Natural killer cell treated with Interleukin-12 subunit alpha and Interleukin-12 subunit beta and Interleukin-15 and Interleukin-18, amount 100 ng/mL, for 72 hours (primary cell): ENCODE measurements around the gene RHOT2. TPM values are rescaled to one million over a fixed set of nuclear protein-coding genes. Genes with fewer than 3 reads are reported as not detected.
A peak's percentile ranks its signal among the peaks of the same experiment; 100 is the strongest.

Source experiments
- ATAC-seq, 2 donors: fragments of 150-1000 bp; cut with Tn5 transposase in 1 of 2; sonication (Bioruptor Pico), chemical (Tn5 transposase) in 1 of 2; 2 replicates each; pipeline ENCODE4 v1.10.0; 2021
- DNase-seq: peaks from one replicate; pipeline ENCODE4 v3.0.0; 2022; ENCODE audit warnings: low spot score
- H3K27ac Mint-ChIP-seq, 2 donors: 1 replicate in 1 of 2; 2 replicates in 1 of 2; pipeline ENCODE4 v1.8.0; 2022; ENCODE audit warnings: mixed read lengths in 2 of 2, mild to moderate bottlenecking in 1 of 2, moderate library complexity in 1 of 2
- H3K27me3 Mint-ChIP-seq, 2 donors: 1 replicate in 1 of 2; 2 replicates in 1 of 2; pipeline ENCODE4 v1.8.0; 2022; ENCODE audit warnings: mixed read lengths in 2 of 2
- H3K36me3 Mint-ChIP-seq: one replicate; pipeline ENCODE4 v1.8.0; 2022; ENCODE audit warnings: mixed read lengths
- H3K4me1 Mint-ChIP-seq, 2 donors: 1 replicate in 1 of 2; 2 replicates in 1 of 2; pipeline ENCODE4 v1.8.0; 2022; ENCODE audit warnings: low read depth in 2 of 2, mixed read lengths in 2 of 2, mild to moderate bottlenecking in 1 of 2
- H3K4me3 Mint-ChIP-seq: one replicate; pipeline ENCODE4 v1.8.0; 2022; ENCODE audit warnings: mixed read lengths
- H3K9me3 Mint-ChIP-seq: 2 replicates; pipeline ENCODE4 v1.8.0; 2022; ENCODE audit warnings: mixed read lengths
- total RNA-seq, 2 donors: library from RNA; stranded (reverse); gene quantifications; one replicate each; pipeline ENCODE4 v1.2.3, GENCODE V29; 2022

The RHOT2 gene
- total RNA-seq, 2 donors from 2014 or later = 171 to 259 TPM

- peak overlapping the region; percentile 96 to 100 for H3K27ac Mint-ChIP-seq
- H3K4me3 Mint-ChIP-seq = peak overlapping the region; percentile 85
- H3K4me1 Mint-ChIP-seq = peaks cover 6 to 7% of the 10 kb centered on the region in 2 donors
- DNase-seq (peak; percentile 86), ATAC-seq (peak; percentile 79 to 86)
- no peaks in the 10 kb centered on the region for H3K9me3 Mint-ChIP-seq
- no peaks in the 10 kb centered on the region for H3K36me3 Mint-ChIP-seq
- no peaks in the 10 kb centered on the region for H3K27me3 Mint-ChIP-seq
These were observed 30.6 kb upstream of the RHOT2 start for GRCh38 chr16:637081-638018.

- DNase-seq = no peak
- Mint-ChIP-seq H3K9me3 (no peaks in the 10 kb centered on the region), H3K36me3 (no peaks in the 10 kb centered on the region), H3K4me1 (peaks cover 6 to 7% of the 10 kb centered on the region in 2 donors), H3K27ac (no peak overlapping the region), H3K27me3 (no peaks in the 10 kb centered on the region), H3K4me3 (no peak overlapping the region)
- no peak for ATAC-seq
These were observed 29.8 kb upstream of the RHOT2 start for GRCh38 chr16:638034-638543.

DNA sequence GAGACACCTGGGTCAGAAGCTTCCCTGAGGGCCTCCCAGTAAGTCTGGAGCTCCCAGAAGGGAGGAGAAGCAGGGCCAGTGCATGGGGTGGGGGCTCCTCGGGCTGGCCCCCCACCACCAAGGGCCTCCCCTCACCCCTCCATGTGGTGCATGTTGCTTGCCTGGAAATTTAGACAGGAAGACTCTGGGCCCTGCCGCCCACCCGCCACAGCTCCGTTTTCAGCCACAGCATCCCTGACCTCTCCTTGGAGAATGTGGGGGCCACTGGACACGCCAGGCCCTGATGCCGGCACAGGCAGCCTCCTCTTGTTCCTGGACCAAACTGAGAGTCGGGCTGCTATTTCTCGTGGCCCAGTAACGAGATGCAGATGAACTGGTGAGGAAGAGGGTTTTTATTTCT lies 29.1 kb upstream of the RHOT2 start:
- DNase-seq (no peak), ATAC-seq (no peak)
- Mint-ChIP-seq H3K27me3 (no peaks in the 10 kb centered on the region), H3K9me3 (no peaks in the 10 kb centered on the region), H3K27ac (no peak overlapping the region), H3K36me3 (no peaks in the 10 kb centered on the region), H3K4me1 (peaks cover 6 to 7% of the 10 kb centered on the region in 2 donors), H3K4me3 (no peak overlapping the region)

DNA sequence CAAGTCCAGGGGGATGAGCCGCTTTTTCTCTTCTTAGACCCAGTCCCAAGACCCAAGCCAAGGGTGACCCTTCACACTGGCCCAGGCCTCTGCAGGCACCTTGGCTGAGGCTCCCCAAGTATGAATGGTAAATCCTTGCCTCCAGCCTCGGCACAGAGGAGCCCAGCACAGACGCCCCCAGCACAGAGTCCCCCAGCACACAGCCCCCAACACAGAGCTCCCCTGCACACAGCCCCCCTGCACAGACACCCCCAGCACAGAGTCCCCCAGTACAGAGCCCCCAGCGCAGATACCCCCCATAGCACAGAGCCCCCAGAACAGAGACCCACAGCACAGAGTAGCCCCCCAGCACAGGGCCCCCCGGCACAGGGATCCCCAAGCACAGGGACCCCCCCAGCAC lies 27.3 kb upstream of the RHOT2 start:
- Mint-ChIP-seq H3K4me3 (peak overlapping the region; percentile 56), H3K27me3 (no peaks in the 10 kb centered on the region), H3K27ac (no peak overlapping the region), H3K9me3 (no peaks in the 10 kb centered on the region), H3K4me1 (peaks cover 10% of the 10 kb centered on the region in 2 donors), H3K36me3 (no peaks in the 10 kb centered on the region)
- DNase-seq (no peak), ATAC-seq (no peak)

DNA sequence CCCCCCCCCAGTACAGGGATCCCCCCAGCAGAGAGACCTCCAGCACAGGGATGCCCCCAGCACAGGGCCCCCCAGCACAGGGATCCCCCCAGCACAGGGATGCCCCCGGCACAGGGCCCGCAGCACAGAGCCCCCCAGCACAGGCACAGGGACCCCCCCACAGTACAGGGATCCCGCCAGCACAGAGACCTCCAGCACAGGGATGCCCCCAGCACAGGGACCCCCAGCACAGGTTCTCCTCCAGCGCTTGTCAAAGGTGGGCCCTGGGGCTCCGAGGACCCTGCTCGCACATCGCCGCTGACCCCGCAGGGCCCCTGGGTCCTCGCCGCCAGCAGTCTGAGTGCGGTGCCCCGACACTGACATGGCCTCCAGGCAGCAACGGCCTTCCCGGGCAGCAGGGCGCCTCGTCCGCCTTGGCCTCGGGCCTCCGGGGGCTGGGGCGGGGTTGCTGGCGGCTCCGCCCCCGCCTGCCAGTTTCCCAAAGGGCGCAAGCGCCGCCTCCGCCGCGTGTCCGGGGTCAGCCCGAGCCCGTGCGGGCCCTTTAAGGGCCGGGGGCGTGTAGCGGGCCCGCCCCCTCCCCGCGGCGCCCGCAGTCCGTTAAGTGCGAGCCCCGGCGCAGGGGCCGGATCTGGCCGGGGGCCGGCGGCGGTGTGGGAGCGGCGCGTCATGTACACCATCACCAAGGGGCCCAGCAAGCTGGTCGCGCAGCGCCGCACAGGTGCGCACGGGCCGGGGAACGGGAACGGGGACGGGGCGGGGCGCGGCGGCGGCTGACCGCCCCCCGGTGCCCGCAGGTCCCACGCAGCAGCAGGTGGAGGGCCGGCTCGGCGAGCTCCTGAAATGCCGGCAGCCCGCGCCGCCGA lies 26.4 kb upstream of the RHOT2 start, which contains the start of gene MCRIP2:
MCRIP2 (plus strand) TSS at position 503 of the 863 bp plus-strand sequence; CDS start at position 667, 164 bp downstream.
- Mint-ChIP-seq H3K36me3 (no peaks in the 10 kb centered on the region), H3K9me3 (no peaks in the 10 kb centered on the region), H3K27ac (no peak within 1 kb of the TSS), H3K27me3 (no peaks in the 10 kb centered on the region), H3K4me1 (peaks cover 7% of the 10 kb centered on the region in 2 donors), H3K4me3 (peak within 1 kb of the TSS; percentile 79)
- peak; percentile 75 to 82 for ATAC-seq
- DNase-seq = peak; percentile 88

DNA sequence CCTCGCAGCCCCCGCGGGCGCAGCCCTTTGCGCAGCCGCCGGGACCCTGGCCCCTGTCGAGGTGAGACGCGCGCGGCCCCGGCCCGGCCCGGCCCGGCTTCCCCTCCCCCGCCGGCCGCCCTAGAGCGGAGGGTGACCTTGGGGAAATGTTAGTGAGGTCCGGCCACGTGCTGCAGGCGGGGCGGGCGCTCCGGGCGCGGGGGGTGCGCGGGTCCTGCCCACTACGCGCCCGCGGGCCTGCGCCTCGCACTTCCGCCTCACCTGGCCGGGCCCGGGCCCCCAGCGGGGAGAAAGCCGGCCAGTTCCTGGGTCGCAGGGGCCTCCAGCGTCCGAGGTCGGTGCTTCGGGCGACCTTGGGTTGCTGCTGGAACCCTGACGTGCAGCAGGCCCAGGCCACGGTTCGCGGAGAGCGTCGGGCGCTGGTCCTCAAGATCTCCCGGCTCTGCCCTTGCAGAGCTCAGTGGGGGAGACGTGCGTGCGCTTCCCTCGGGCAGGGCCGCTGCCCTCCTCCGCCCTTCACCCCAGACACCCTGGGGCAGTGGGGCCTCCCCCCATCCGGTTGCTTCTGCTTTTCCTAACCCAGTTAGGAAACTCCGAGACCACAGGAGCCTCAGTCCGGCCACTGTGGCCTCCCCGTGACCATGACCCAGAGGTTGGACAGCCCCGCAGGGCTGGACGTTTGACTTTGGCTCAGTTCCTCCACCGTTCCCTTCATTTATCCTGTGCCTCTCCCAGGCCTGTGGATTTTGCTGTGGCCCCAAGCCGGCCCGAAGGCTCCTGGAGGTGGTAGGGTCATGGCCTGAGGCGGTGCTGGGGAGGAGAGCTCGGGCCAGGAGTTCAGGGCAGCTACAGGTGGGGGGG lies 25.5 kb upstream of the RHOT2 start:
- DNase-seq (no peak), ATAC-seq (peak; percentile 59 to 66)
- H3K27me3 Mint-ChIP-seq = no peaks in the 10 kb centered on the region
- no peaks in the 10 kb centered on the region for H3K36me3 Mint-ChIP-seq
- no peaks in the 10 kb centered on the region for H3K9me3 Mint-ChIP-seq
- peak overlapping the region; percentile 79 for H3K4me3 Mint-ChIP-seq
- H3K4me1 Mint-ChIP-seq = peaks cover 3 to 5% of the 10 kb centered on the region in 2 donors
- H3K27ac Mint-ChIP-seq = no peak overlapping the region

GRCh38 chr16:643050-643368 lies 24.9 kb upstream of the RHOT2 start:
- H3K36me3 Mint-ChIP-seq = no peaks in the 10 kb centered on the region
- DNase-seq = no peak
- H3K27ac Mint-ChIP-seq = no peak overlapping the region
- peaks cover 3 to 5% of the 10 kb centered on the region in 2 donors for H3K4me1 Mint-ChIP-seq
- no peaks in the 10 kb centered on the region for H3K9me3 Mint-ChIP-seq
- H3K27me3 Mint-ChIP-seq = no peaks in the 10 kb centered on the region
- ATAC-seq = no peak
- H3K4me3 Mint-ChIP-seq = peak overlapping the region; percentile 79

GRCh38 chr16:644556-644955 lies 23.4 kb upstream of the RHOT2 start:
- H3K4me1 Mint-ChIP-seq = peaks cover 3 to 5% of the 10 kb centered on the region in 2 donors
- H3K27me3 Mint-ChIP-seq = no peaks in the 10 kb centered on the region
- H3K4me3 Mint-ChIP-seq = no peak overlapping the region
- ATAC-seq (no peak), DNase-seq (no peak)
- H3K27ac Mint-ChIP-seq = no peak overlapping the region
- no peaks in the 10 kb centered on the region for H3K36me3 Mint-ChIP-seq
- no peaks in the 10 kb centered on the region for H3K9me3 Mint-ChIP-seq

- no peaks in the 10 kb centered on the region for H3K36me3 Mint-ChIP-seq
- no peaks in the 10 kb centered on the region for H3K27me3 Mint-ChIP-seq
- H3K9me3 Mint-ChIP-seq = no peaks in the 10 kb centered on the region
- no peak overlapping the region for H3K27ac Mint-ChIP-seq
- DNase-seq (no peak), ATAC-seq (no peak)
- peaks cover 5% of the 10 kb centered on the region in 2 donors for H3K4me1 Mint-ChIP-seq
- no peak overlapping the region for H3K4me3 Mint-ChIP-seq
These were observed 21.9 kb upstream of the RHOT2 start for GRCh38 chr16:645852-646678.

- peaks cover 5% of the 10 kb centered on the region in 2 donors for H3K4me1 Mint-ChIP-seq
- no peak for DNase-seq
- no peaks in the 10 kb centered on the region for H3K27me3 Mint-ChIP-seq
- H3K27ac Mint-ChIP-seq = no peak overlapping the region
- H3K9me3 Mint-ChIP-seq = no peaks in the 10 kb centered on the region
- no peak for ATAC-seq
- no peaks in the 10 kb centered on the region for H3K36me3 Mint-ChIP-seq
- H3K4me3 Mint-ChIP-seq = no peak overlapping the region
These were observed 21.2 kb upstream of the RHOT2 start for GRCh38 chr16:646679-647172.

DNA sequence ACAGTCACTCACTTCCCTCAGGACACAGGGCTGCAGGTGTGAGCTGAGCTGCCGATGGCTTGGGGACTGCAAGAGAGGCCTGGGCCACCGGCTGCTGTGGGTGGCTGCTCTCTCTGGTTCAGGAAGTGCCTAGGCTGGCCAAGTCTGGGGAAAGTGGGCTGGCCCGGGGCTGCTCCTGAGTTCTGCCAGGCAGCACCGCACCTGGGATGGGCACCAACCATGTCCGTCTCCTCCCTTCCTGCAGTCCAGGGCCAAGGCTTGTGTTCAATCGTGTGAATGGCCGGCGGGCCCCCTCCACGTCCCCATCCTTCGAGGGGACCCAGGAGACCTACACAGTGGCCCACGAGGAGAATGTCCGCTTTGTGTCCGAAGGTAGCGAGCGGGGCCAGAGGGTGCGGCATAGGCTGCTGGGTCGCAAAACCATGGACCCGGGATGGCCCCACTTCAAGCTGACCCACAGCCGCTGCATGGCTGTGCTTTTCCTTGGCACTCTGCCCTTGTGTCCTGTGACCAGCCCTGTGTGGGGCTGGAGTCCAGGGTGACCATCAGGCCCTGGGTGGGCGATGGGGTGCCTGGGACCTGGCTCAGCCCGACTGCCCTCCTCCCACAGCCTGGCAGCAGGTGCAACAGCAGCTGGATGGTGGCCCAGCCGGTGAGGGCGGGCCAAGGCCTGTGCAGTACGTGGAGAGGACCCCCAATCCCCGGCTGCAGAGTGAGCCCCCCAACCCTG lies 20.6 kb upstream of the RHOT2 start:
- DNase-seq = no peak
- Mint-ChIP-seq H3K27ac (no peak overlapping the region), H3K36me3 (no peaks in the 10 kb centered on the region), H3K27me3 (no peaks in the 10 kb centered on the region), H3K4me3 (no peak overlapping the region), H3K9me3 (no peaks in the 10 kb centered on the region), H3K4me1 (peaks cover 5% of the 10 kb centered on the region in 2 donors)
- ATAC-seq = no peak
